DND-41 (cell line): Measurements from ENCODE around the gene ARV1.
"Not testable (repeated sequence)": the region's sequence is repeated elsewhere in the genome, so short reads cannot be mapped to it uniquely, and the experiment has no call there.

ENCODE experiments used
- ATAC-seq: fragments of 200-7000 bp; cut with Tn5 transposase; 3 replicates; pipeline ENCODE4 v1.9.1; 2021; ENCODE audit warnings: low read depth; ENCODE audit not compliant: insufficient read depth
- DNase-seq: peaks from one replicate; pipeline ENCODE4 v3.0.0-alpha.2; 2020
- H2AFZ ChIP-seq: 2 replicates; pipeline ENCODE4 v1.6.0; 2012; ENCODE audit warnings: low read depth, low read length
- H3K27ac ChIP-seq: 2 replicates; pipeline ENCODE4 v1.5.1; 2012; ENCODE audit warnings: low read length, inconsistent platforms
- H3K27me3 ChIP-seq: fragments of 200-600 bp; sonication (generic); 2 replicates; pipeline ENCODE4 v1.6.0; 2012; ENCODE audit warnings: low read length, mild to moderate bottlenecking, inconsistent platforms; ENCODE audit not compliant: insufficient read depth, poor library complexity
- H3K36me3 ChIP-seq: 2 replicates; pipeline ENCODE4 v1.5.1; 2012; ENCODE audit warnings: low read length, inconsistent platforms; ENCODE audit not compliant: insufficient read depth
- H3K4me1 ChIP-seq: 2 replicates; pipeline ENCODE4 v1.5.1; 2012; ENCODE audit warnings: mild to moderate bottlenecking, low read length; ENCODE audit not compliant: insufficient read depth
- H3K4me2 ChIP-seq: 2 replicates; pipeline ENCODE4 v1.6.0; 2012; ENCODE audit warnings: mild to moderate bottlenecking, moderate library complexity, low read length, inconsistent platforms; ENCODE audit not compliant: insufficient read depth
- H3K4me3 ChIP-seq, 2 experiments: fragments of 200-600 bp in 1 of 2; shearing (Covaris generic) in 1 of 2; 2 replicates each; pipeline ENCODE4 v1.5.1; 2012 to 2016; ENCODE audit warnings: inconsistent platforms in 2 of 2, low read length in 2 of 2, mild to moderate bottlenecking in 2 of 2, low read depth in 1 of 2, moderate library complexity in 1 of 2
- H3K79me2 ChIP-seq: 2 replicates; pipeline ENCODE4 v1.6.0; 2012; ENCODE audit warnings: low read length, inconsistent platforms; ENCODE audit not compliant: insufficient read depth
- H3K9ac ChIP-seq: 2 replicates; pipeline ENCODE4 v1.6.0; 2012; ENCODE audit warnings: low read depth, mild to moderate bottlenecking, inconsistent platforms, low read length, moderate library complexity
- H3K9me3 ChIP-seq: 2 replicates; pipeline ENCODE4 v1.5.1; 2012; ENCODE audit warnings: low read length, moderate library complexity, mild to moderate bottlenecking, inconsistent platforms; ENCODE audit not compliant: insufficient read depth, severe bottlenecking
- H4K20me1 ChIP-seq: 2 replicates; pipeline ENCODE4 v1.6.0; 2012; ENCODE audit warnings: low read length; ENCODE audit not compliant: insufficient read depth
- CTCF ChIP-seq: IDR thresholded peaks from 2 replicates; pipeline ENCODE4 v1.5.1; 2012; ENCODE audit warnings: borderline replicate concordance, low read length, moderate library complexity, mild to moderate bottlenecking; ENCODE audit not compliant: poor library complexity, severe bottlenecking; ENCODE audit errors: extremely low read depth
- EZH2 ChIP-seq: IDR thresholded peaks from 3 replicates; pipeline ENCODE4 v1.6.1; 2012; ENCODE audit warnings: borderline replicate concordance, low read depth, mild to moderate bottlenecking, moderate library complexity, low read length, inconsistent platforms; ENCODE audit not compliant: severe bottlenecking

ARV1 gene

GRCh38 chr1:231020816-231021215 lies 41.9 kb downstream of the ARV1 start:
- no peak overlapping the region for H2AFZ ChIP-seq
- no peak overlapping the region for H3K4me2 ChIP-seq
- H4K20me1 ChIP-seq: no peaks in the 10 kb centered on the region
- H3K9ac ChIP-seq: no peak overlapping the region
- ATAC-seq (no peak), DNase-seq (no peak)
- no peaks in the 10 kb centered on the region for H3K4me1 ChIP-seq
- no peak overlapping the region for H3K4me3 ChIP-seq
- no peaks in the 10 kb centered on the region for H3K27me3 ChIP-seq
- H3K79me2 ChIP-seq: no peaks in the 10 kb centered on the region
- no peak for TF ChIP-seq CTCF
- TF ChIP-seq EZH2: no peak
- H3K9me3 ChIP-seq: no peaks in the 10 kb centered on the region
- H3K27ac ChIP-seq: no peak overlapping the region
- no peaks in the 10 kb centered on the region for H3K36me3 ChIP-seq

- no peak overlapping the region for H3K27ac ChIP-seq
- H3K36me3 ChIP-seq: no peaks in the 10 kb centered on the region
- H2AFZ ChIP-seq: no peak overlapping the region
- TF ChIP-seq EZH2 (no peak), CTCF (no peak)
- H4K20me1 ChIP-seq: no peaks in the 10 kb centered on the region
- ATAC-seq: no peak
- H3K4me2 ChIP-seq: no peak overlapping the region
- no peak overlapping the region for H3K9ac ChIP-seq
- no peaks in the 10 kb centered on the region for H3K9me3 ChIP-seq
- no peak overlapping the region for H3K4me3 ChIP-seq
- no peaks in the 10 kb centered on the region for H3K4me1 ChIP-seq
- no peaks in the 10 kb centered on the region for H3K79me2 ChIP-seq
- no peaks in the 10 kb centered on the region for H3K27me3 ChIP-seq
- no peak for DNase-seq
These were observed 42.7 kb downstream of the ARV1 start for GRCh38 chr1:231021540-231022031.

- H3K79me2 ChIP-seq, H4K20me1 ChIP-seq, H3K9me3 ChIP-seq, H3K9ac ChIP-seq, DNase-seq, H3K36me3 ChIP-seq, H3K4me2 ChIP-seq, H3K4me3 ChIP-seq, ATAC-seq, H2AFZ ChIP-seq, H3K4me1 ChIP-seq, H3K27me3 ChIP-seq, H3K27ac ChIP-seq: not testable (repeated sequence)
These were observed 43.6 kb downstream of the ARV1 start for GRCh38 chr1:231022543-231022942.

GRCh38 chr1:231023150-231023549 lies 44.3 kb downstream of the ARV1 start:
- no peak overlapping the region for H3K9ac ChIP-seq
- H4K20me1 ChIP-seq: no peaks in the 10 kb centered on the region
- no peaks in the 10 kb centered on the region for H3K9me3 ChIP-seq
- no peak for DNase-seq
- H2AFZ ChIP-seq: no peak overlapping the region
- H3K36me3 ChIP-seq: no peaks in the 10 kb centered on the region
- H3K4me2 ChIP-seq: no peak overlapping the region
- no peak for TF ChIP-seq CTCF
- ATAC-seq: no peak
- no peaks in the 10 kb centered on the region for H3K79me2 ChIP-seq
- H3K27me3 ChIP-seq: no peaks in the 10 kb centered on the region
- no peak overlapping the region for H3K4me3 ChIP-seq
- H3K27ac ChIP-seq: no peak overlapping the region
- no peaks in the 10 kb centered on the region for H3K4me1 ChIP-seq
